Fibroblast of the conjunctiva (primary cell): Measurements from ENCODE around the gene B3GNT7.
"Not testable (repeated sequence)": the region's sequence is repeated elsewhere in the genome, so short reads cannot be mapped to it uniquely, and the experiment has no call there.

ENCODE experiments used
- DNase-seq: peaks from one replicate; pipeline ENCODE4 v3.0.0-alpha.2; 2010; ENCODE audit warnings: low read depth

Gene B3GNT7

GRCh38 chr2:231367178-231367577, 28.3 kb upstream of the B3GNT7 start:
- no peak for DNase-seq

GRCh38 chr2:231369580-231370428, 25.7 kb upstream of the B3GNT7 start:
- DNase-seq, result no peak

DNA sequence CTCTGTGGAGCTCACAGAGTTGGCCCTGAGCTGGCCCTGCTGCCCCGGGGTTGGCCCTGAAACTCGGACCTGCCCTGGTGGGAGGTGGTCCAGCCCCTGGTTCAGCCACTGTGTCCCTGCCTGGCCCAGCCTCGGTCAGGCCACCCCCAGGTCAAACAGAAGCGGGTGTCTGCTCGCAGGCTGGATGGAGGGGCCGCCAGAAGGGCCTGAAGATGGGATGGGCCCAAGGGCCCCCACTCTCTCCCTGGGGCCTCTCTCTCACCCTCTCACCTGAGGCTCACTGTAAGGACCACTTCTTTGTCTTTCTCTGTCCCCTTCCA, 25.1 kb upstream of the B3GNT7 start:
- no peak for DNase-seq

DNA sequence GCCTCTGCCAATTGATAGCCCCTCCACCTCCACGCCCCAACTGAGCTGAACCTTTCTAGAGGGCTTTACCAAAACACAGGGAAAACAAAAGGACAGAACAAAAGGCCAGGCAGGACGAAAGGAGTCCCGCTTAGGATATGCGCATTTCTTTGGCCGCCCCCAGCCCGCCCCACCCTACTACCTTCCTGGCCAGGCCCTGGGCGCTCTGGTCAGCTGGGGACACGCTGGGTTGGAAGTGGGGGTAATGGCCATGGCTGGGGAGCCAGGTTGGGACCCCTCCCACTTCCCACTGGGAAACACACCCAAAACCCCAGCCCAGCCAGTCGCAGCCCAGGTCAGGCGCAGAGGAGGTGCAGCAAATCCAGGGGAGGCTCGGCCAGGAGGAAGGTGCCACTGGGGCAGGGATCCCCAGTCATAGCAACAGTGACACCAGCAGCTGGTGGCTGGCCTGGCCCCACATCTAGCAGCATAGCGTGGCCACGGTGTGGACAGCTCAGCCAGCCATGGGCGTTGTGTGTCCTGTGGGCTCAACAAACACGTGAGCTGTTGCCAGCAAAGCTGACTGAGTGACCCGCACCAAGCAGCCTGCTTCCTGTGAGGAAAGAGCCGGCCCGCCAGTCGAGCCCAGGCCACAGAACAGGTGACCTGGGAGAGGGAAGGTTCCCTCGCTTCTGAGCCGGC, 24.6 kb upstream of the B3GNT7 start:
- DNase-seq, result no peak

DNA sequence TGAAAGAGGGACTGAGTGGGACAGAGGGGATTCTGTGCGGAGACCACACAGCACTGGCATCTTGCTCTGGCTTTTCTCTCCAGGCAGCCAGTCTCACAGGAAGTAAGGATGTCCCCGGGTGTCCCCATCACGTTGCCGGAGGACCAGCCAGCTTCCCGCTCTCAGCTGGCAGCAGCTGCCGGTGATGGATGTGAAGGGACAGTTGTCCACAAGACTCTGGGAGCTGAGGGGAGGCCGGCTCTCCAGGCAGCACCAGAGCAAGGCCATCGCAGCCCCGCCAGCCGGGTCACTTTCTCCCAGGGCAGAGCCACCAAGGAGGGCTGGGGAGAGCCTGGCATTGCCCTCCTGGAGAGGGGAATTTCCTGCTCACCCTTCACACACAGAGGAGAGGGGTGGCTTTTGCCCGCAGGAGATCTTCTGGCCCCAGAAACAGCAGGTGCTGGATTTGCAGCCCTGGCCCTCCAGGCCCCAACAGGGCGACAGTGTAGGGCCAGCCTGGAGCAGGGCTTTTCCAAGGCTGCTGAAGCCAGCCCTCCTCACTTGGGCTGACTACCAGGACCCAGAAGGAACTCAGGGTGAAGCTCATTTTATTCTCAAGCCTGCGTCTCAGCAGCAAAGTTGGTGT, 24.0 kb upstream of the B3GNT7 start:
- no peak for DNase-seq

GRCh38 chr2:231372326-231372725, 23.2 kb upstream of the B3GNT7 start:
- no peak for DNase-seq

DNA sequence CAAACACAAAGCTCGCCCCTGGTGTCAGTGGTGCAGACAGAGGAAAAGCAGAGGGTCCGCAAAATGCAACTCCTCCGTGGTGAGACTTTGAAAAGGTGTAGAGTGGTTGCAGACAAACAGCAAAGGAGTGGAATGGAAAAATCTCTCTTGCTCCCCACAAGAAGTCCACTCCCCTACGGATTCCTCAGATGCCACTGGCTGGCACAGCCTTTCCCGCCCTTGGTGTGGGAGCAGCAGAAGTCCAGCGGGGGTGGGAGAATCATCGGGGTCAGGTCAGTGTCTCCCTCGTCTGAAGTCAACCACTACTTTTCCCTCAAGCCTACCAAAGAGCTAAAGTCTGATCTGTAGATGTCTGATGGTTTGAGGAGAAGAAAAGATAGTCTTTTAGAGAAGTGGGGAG, 22.3 kb upstream of the B3GNT7 start:
- no peak for DNase-seq

GRCh38 chr2:231373786-231374349, 21.6 kb upstream of the B3GNT7 start:
- no peak for DNase-seq

DNA sequence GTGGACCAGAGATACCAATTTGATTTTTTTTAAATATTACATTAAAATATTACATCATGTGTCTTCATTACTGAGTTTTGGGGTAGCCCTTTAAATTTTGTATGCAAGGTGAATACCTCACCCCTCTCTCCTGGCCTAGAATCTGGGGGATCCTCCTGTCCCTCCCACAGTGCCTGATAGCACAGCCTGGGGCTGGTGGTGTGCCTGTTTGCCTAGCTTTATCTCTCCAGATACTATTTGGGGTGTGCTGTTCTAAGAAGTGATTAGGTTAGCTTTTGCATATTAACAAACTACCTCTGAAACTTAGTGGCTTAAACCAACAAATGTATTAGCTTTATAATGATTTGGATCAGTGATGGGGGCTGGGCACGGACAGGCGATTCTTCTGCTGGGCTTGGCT, 20.7 kb upstream of the B3GNT7 start:
- no peak for DNase-seq

- DNase-seq, result not testable (repeated sequence)
Measured at GRCh38 chr2:231375994-231376615, 19.4 kb upstream of the B3GNT7 start.

DNA sequence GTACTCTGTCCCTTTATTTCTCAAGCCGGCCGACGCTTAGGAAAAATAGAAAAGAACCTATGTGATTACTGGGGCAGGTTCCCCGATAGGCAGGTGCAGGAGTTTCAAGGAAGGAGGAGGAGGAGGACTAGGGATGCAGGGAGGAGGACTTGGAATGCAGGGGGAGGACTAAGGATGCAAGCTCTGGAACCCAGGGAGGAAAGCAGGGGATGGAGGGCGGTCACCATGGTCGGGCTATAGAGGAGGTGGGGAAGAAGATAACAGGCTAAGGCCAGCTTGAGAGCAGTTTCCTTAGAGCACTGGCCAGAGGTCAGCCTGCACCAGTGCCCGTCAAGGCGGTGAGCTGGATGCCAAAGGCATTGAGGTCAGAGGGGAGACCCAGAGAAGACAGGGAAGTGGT, 18.7 kb upstream of the B3GNT7 start:
- DNase-seq, result no peak

GRCh38 chr2:231378026-231378722, 17.3 kb upstream of the B3GNT7 start:
- DNase-seq, result no peak

DNA sequence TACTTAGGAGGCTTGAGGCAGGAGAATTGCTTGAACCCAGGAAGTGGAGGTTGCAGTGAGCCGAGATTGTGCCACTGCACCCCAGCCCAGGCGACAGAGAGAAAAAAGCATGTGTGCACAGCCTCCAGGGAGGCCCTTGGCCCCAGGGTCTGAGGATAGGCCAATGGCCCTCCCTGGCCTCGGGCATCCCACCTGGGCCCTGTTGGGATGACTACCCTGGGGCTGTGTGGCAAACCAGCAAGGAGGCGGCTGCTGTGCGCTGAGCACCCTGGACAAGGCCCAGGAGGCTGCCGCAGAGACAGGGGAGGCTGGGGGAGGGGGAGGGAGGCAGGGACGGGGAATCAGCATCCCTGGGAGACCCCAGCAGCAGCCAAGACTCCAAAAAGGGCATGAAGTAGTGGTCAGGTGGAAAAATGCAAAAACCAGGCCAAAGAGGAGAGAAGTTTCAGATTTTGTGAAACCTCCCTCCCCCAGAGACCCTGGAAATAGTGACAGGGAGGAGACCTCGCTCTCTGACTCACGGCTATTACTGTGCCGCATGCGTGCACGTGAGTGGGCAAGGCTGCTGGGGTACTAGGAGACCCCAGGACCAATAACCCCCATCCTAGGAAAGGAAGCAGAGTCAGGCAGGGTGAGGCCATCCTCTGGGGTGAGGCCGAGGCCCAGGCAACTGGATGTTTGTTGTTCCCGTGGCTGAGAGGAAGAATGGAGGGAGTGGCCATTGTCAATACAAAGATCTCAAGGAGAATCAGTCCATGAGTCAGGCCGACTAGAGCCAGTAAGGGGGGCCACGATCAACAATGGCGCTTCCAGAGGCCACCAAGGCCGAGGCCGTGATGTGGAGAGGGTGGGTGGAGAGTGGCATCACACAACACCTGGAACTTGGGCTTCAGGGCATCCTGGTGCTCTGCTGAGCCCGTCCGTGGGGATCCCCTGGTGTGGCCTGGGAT, 16.0 kb upstream of the B3GNT7 start:
- DNase-seq, result no peak

GRCh38 chr2:231380307-231380706, 15.2 kb upstream of the B3GNT7 start:
- DNase-seq, result no peak

GRCh38 chr2:231380991-231381847, 14.3 kb upstream of the B3GNT7 start:
- no peak for DNase-seq

DNA sequence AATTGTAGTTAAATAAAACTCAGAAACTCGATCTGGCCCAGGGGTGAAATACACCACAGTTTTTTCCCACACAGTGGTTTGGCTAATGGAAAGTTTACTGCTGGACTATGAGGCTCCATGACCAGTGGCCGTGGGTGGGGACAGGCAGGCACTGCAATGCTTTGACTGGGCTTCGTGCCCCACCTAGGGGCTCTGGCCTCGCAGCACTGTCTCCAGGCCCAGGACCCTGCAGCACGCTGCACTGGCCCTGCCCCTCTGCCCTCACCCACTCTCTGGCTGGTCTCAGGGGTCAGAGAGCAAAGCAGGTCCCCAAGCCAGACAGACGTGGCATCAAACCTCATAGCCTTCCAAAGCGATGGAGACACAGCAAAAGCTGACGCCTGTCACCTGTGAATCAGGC, 13.4 kb upstream of the B3GNT7 start:
- no peak for DNase-seq

GRCh38 chr2:231383416-231384108, 11.9 kb upstream of the B3GNT7 start:
- DNase-seq, result no peak

DNA sequence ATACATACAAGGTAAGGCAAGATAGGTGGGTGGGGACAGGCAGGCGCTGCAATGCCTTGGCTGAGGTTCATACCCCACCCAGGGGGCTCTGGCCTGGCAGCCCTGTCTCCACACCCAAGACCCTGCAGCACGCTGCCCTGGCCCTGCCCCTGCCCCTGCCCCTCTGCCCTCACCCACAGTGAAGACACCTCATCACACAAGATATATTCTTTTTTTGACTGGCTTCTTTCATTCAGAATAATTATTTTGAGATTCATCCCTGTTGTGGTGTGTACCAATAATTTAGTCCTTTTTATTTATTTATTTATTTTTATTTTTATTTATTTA, 11.4 kb upstream of the B3GNT7 start:
- DNase-seq, result no peak

- no peak for DNase-seq
Measured at GRCh38 chr2:231384970-231385369, 10.5 kb upstream of the B3GNT7 start.
